Measurements from ENCODE around the gene WNT9B.

WNT9B gene

DNA sequence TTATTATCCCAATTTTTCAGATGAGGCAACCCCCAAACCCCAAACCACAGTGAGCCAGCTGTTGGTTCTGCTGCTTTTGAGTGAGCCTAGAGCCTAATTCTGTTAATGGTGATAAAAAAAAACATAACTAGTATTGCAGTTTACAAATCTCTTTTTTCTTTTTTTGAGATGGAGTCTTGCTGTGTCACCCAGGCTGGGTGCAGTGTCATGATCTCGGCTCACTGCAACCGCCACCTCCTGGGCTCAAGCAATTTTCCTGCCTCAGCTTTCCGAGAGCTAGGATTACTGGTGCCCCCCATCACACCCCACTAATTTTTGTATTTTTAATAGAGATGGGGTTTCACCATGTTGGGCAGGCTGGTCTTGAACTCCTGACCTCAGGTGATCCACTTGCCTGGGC is 3.1 kb downstream of the WNT9B start:
- DNase-seq (ENCODE audit: low read depth) = no peak
- H3K4me3 ChIP-seq (ENCODE audit: low read length) = no peak overlapping the region
- TF ChIP-seq, protein P1, sequence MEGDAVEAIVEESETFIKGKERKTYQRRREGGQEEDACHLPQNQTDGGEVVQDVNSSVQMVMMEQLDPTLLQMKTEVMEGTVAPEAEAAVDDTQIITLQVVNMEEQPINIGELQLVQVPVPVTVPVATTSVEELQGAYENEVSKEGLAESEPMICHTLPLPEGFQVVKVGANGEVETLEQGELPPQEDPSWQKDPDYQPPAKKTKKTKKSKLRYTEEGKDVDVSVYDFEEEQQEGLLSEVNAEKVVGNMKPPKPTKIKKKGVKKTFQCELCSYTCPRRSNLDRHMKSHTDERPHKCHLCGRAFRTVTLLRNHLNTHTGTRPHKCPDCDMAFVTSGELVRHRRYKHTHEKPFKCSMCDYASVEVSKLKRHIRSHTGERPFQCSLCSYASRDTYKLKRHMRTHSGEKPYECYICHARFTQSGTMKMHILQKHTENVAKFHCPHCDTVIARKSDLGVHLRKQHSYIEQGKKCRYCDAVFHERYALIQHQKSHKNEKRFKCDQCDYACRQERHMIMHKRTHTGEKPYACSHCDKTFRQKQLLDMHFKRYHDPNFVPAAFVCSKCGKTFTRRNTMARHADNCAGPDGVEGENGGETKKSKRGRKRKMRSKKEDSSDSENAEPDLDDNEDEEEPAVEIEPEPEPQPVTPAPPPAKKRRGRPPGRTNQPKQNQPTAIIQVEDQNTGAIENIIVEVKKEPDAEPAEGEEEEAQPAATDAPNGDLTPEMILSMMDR (IDR thresholded peaks at IDR 0.05; ENCODE audit: insufficient read depth, low read depth, low read length, missing control alignments) = no peak

DNA sequence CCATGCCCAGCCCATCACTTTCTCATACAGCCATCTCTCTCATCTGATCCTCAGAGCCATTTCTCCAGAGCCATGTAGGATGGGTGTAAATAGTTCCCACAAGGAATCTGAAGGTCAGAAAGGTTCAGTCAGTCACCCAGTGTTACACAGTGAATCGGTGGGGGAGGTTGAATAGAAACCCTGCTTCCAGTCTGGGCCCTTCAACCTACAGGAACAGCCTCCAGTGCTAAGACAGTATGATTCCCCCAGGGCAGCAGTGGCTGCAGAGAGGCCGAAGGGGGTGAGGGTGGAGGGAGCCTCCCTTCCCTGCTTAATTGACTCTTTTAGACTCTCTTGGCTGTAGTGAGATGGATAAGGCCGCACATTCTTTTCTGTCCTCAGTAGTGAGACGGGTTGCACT is 3.6 kb downstream of the WNT9B start:
- DNase-seq (ENCODE audit: low read depth) = no peak
- TF ChIP-seq, protein P1 (IDR thresholded peaks at IDR 0.05; ENCODE audit: insufficient read depth, low read depth, low read length, missing control alignments) = no peak
- H3K4me3 ChIP-seq (ENCODE audit: low read length) = no peak overlapping the region

DNA sequence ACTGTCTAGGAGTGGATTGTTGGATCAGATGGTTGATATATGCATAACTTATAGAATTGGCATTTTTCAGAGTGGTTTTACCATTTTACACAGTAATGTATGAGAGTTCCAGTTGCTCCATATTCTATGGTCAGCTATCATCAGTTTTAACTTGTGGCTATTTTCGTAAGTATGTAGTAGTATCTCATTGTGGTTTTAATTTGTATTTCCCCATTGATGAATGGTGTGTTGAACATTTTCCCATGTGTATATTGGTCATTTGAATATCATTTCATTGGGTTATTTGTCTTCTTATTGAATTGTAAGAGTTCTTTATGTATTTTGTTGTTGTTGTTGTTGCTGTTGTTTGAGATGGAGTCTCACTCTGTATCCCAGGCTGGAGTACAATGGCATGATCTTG is 6.2 kb downstream of the WNT9B start:
- no peak for DNase-seq (ENCODE audit: low read depth)
- TF ChIP-seq, protein P1 (IDR thresholded peaks at IDR 0.05; ENCODE audit: insufficient read depth, low read depth, low read length, missing control alignments) = no peak

DNA sequence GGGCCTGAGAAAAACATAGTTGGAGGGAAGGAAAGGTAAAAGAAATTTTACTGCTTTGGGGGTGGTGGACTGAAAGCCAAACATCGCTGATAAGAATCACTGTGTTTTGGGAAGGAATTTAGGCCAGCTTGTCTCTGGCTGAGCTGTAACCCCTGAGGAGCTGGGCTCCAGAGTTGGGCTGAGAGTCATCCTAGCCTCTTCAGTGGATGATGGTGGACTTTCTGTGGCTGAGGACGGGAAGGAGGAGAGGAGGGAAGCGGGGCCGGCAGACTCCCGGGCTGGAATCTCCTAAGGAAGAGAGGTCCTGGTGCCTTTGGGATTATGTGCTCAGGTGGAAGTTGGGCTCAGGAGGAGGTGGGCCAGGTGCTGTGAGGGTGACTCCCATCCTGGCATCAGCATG is 8.6 kb downstream of the WNT9B start:
- H3K4me3 ChIP-seq (ENCODE audit: low read length) = no peak overlapping the region
- DNase-seq (ENCODE audit: low read depth) = no peak
- TF ChIP-seq, protein P1 (IDR thresholded peaks at IDR 0.05; ENCODE audit: insufficient read depth, low read depth, low read length, missing control alignments) = no peak

More for the DNA sequence above, 6.2 kb downstream of the WNT9B start:
- no peak overlapping the region for H3K4me3 ChIP-seq (ENCODE audit: low read length)

DNA sequence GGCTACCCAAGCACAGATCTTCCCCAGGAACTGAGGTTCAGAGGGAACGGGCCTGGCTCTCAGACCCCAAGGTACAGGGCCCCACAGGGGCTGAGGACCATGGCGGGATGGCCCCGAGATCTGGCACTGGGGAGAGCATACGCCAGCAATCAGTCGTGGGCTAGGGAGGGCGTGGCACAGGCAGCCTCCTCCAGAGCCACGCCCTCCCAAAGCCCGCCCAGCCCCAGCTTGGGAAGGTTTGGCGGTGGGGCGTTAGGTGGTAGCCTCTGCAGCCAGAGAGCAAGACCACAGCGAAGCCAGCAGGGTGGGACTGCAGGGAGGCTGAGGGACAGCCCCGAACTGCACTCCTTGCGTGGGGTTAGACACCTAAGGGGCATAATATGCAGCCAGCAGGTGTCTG is 11.6 kb downstream of the WNT9B start:
- no peak overlapping the region for H3K4me3 ChIP-seq (ENCODE audit: low read length)

DNA sequence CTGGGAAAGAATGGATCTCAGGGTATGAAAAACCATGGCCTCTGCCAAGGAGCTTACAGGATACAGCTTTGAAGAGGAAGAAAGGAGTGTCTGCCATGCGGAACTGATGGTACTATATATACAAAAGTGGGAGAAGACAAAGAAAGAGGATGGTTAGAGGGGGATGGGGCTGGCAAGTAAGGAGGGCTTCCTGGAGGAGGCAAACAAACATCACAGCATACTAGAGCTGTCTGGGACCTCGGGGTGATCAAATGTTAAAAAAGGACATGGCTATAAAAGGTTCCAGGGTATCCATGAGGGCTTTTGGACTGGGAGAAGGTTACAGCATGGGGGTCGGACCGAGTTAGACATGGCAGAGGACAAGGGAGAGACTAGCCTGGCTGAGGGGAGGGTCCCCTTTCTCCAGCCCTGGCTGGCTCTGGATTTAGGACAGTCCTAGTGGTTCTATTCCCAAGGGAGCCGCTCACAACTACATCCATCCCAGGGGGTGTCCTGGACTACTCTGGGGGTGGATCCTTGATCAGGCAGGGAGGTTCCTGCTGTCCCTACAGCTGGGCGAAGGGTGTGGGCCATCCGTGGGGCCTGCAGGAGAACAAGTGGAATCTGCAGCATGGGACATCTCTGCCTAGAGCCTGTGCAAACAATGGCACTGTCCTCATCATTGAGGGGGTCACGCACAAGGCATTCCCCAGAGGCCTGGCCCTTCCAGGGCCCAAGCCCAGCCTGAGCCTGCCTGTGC is 12.2 kb downstream of the WNT9B start:
- no peak overlapping the region for H3K4me3 ChIP-seq (ENCODE audit: low read length)
- TF ChIP-seq, protein P1 (IDR thresholded peaks at IDR 0.05; ENCODE audit: insufficient read depth, low read depth, low read length, missing control alignments) = no peak
- DNase-seq (ENCODE audit: low read depth) = no peak

More for the DNA sequence above, 11.6 kb downstream of the WNT9B start:
- no peak for DNase-seq (ENCODE audit: low read depth)
- TF ChIP-seq, protein P1 (IDR thresholded peaks at IDR 0.05; ENCODE audit: insufficient read depth, low read depth, low read length, missing control alignments) = no peak

DNA sequence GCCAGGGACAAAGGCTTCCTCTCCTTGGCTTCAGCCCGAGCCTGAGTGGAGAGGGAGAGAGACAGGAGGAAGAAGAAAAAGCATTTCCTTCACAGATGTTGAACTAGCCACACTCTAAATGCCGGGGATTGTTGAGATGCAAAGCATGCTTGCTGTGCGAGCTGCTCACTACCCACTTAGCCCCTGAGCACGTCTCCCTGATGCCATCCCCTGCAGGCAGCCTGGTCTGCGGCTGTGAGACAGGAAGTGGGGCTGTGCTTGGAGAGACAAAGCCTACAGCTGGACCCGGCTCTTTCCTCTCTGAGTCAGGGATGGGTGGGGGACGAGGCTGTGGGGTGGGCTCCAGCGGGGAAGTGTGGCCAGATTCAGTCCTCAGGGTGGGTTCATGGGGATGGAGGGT is 13.7 kb downstream of the WNT9B start:
- TF ChIP-seq, protein P1 (IDR thresholded peaks at IDR 0.05; ENCODE audit: insufficient read depth, low read depth, low read length, missing control alignments) = no peak
- H3K4me3 ChIP-seq (ENCODE audit: low read length) = no peak overlapping the region
- DNase-seq (ENCODE audit: low read depth) = no peak
